HUES6 (cell line): ENCODE data around the gene VSTM2B.

Source experiments
- H3K27ac ChIP-seq: 2 replicates; pipeline ENCODE4 v1.7.0; 2013; ENCODE audit warnings: low read depth, mild to moderate bottlenecking, low read length, inconsistent platforms
- H3K27me3 ChIP-seq: 2 replicates; pipeline ENCODE4 v1.6.1; 2013; ENCODE audit warnings: low read length; ENCODE audit not compliant: control insufficient read depth, insufficient read depth
- H3K36me3 ChIP-seq: 2 replicates; pipeline ENCODE4 v1.6.1; 2013; ENCODE audit warnings: low read length; ENCODE audit not compliant: control insufficient read depth, insufficient read depth
- H3K4me1 ChIP-seq: 2 replicates; pipeline ENCODE4 v1.6.1; 2013; ENCODE audit warnings: low read length; ENCODE audit not compliant: control insufficient read depth, insufficient read depth
- H3K4me3 ChIP-seq: 2 replicates; pipeline ENCODE4 v1.5.1; 2013; ENCODE audit warnings: low read depth, low read length
- H3K9ac ChIP-seq: one replicate; pipeline ENCODE4 v1.6.1; 2013; ENCODE audit warnings: mild to moderate bottlenecking, low read length
- H3K9me3 ChIP-seq: 2 replicates; pipeline ENCODE4 v1.6.1; 2013; ENCODE audit warnings: low read depth, low read length; ENCODE audit not compliant: control insufficient read depth, insufficient read depth

Gene VSTM2B

GRCh38 chr19:29533578-29534544, 8.1 kb downstream of the VSTM2B start:
- peaks cover 46% of the 10 kb centered on the region for H3K27me3 ChIP-seq
- H3K36me3 ChIP-seq, result no peaks in the 10 kb centered on the region

GRCh38 chr19:29535214-29535831, 9.5 kb downstream of the VSTM2B start:
- H3K9ac ChIP-seq, result no peak overlapping the region
- no peaks in the 10 kb centered on the region for H3K36me3 ChIP-seq
- H3K9me3 ChIP-seq, result no peaks in the 10 kb centered on the region; the same call in 1 of the 2 replicates
- H3K27me3 ChIP-seq, result peaks cover 31% of the 10 kb centered on the region
- H3K4me1 ChIP-seq, result peaks cover 5% of the 10 kb centered on the region; the same call in 1 of the 2 replicates
- no peak overlapping the region for H3K4me3 ChIP-seq
- H3K27ac ChIP-seq, result no peak overlapping the region

More at GRCh38 chr19:29533578-29534544, 8.1 kb downstream of the VSTM2B start:
- no peak overlapping the region for H3K27ac ChIP-seq
- H3K4me3 ChIP-seq, result no peak overlapping the region
- H3K9ac ChIP-seq, result no peak overlapping the region
- H3K4me1 ChIP-seq, result peaks cover 14% of the 10 kb centered on the region; the same call in 1 of the 2 replicates
- H3K9me3 ChIP-seq, result no peaks in the 10 kb centered on the region; the same call in 1 of the 2 replicates

DNA sequence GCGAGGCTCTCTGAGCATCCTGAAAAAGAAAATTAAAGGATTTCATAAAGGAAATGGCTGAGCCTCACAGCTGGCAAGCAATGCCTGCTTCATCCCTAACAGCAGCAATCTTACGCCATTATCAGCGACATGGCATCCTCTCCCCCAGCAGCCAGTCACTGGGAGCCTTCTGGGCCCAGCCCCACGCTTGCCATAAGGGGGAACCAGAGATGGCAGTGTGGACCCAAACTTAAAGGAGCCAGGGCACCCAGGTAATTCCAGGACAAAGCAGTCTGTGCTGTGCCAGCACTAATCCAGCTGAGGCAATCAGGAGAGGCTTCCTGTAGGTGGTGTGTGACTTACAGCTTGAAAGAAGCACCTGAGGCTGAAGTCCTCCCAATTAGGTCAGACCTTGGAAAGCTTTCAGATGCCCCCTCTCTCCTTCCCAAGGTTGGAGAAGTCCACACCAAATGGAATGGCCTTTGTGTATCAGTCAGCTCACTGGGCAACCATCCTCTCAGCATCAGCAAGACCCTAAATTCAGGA, 10.3 kb downstream of the VSTM2B start:
- H3K4me3 ChIP-seq, result no peak overlapping the region
- H3K27me3 ChIP-seq, result peaks cover 24% of the 10 kb centered on the region
- no peak overlapping the region for H3K9ac ChIP-seq
- no peaks in the 10 kb centered on the region for H3K4me1 ChIP-seq
- no peaks in the 10 kb centered on the region for H3K36me3 ChIP-seq
- H3K9me3 ChIP-seq, result no peaks in the 10 kb centered on the region; the same call in 1 of the 2 replicates
- H3K27ac ChIP-seq, result no peak overlapping the region

- Histone ChIP-seq H3K9ac (no peak overlapping the region), H3K27ac (no peak overlapping the region), H3K36me3 (no peaks in the 10 kb centered on the region), H3K4me1 (no peaks in the 10 kb centered on the region), H3K4me3 (no peak overlapping the region), H3K27me3 (peaks cover 13% of the 10 kb centered on the region; the same call in 1 of the 2 replicates), H3K9me3 (no peaks in the 10 kb centered on the region)
Observed at GRCh38 chr19:29537181-29537580, 11.4 kb downstream of the VSTM2B start.

DNA sequence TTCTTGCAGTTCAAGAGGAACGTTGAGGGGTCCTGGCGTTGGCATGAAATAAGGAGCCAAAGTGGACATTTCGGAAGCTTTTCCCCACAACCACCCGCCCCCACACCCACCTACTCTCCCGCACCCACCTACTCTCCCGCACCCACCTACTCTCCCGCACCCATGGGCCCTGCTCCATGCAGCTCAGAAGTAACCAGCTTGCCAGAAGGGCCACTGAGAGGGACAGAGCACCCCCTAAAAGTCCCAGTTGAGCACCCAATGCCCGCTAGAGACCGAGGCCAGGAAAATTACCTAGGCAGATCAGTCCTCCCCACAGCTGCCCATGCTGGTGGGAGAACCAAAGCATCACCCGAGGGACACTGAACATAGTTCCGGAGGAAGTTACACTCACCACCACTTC, 11.8 kb downstream of the VSTM2B start:
- Histone ChIP-seq H3K27ac (no peak overlapping the region), H3K9me3 (no peaks in the 10 kb centered on the region), H3K27me3 (peaks cover 8% of the 10 kb centered on the region; the same call in 1 of the 2 replicates), H3K36me3 (no peaks in the 10 kb centered on the region), H3K9ac (no peak overlapping the region), H3K4me1 (no peaks in the 10 kb centered on the region), H3K4me3 (no peak overlapping the region)

DNA sequence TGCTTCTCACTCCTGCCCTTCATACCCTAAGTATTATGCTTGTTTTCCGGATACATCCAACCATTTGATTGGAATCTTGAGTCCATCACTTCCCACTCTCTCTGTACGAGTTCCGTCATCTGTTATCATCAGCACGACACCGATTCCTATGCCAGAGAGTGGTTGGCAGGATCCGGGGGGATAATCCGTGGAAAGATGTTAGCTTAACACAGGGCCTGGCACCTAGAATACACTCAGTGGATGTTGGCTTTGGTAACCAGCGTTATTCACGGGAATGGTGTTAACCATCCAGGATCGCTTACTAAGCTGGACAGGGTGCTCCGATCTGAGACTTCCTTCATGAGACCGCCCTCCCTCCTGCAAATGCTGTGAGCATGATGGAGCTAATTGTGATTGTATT, 12.4 kb downstream of the VSTM2B start:
- H3K9ac ChIP-seq, result no peak overlapping the region
- no peak overlapping the region for H3K4me3 ChIP-seq
- H3K36me3 ChIP-seq, result no peaks in the 10 kb centered on the region
- H3K9me3 ChIP-seq, result no peaks in the 10 kb centered on the region
- no peak overlapping the region for H3K27ac ChIP-seq
- H3K4me1 ChIP-seq, result no peaks in the 10 kb centered on the region
- peaks cover 3% of the 10 kb centered on the region; the same call in 1 of the 2 replicates for H3K27me3 ChIP-seq

GRCh38 chr19:29538651-29539050, 12.9 kb downstream of the VSTM2B start:
- H3K4me3 ChIP-seq, result no peak overlapping the region
- no peaks in the 10 kb centered on the region for H3K9me3 ChIP-seq
- no peak overlapping the region for H3K9ac ChIP-seq
- no peak overlapping the region for H3K27ac ChIP-seq
- H3K27me3 ChIP-seq, result no peaks in the 10 kb centered on the region
- no peaks in the 10 kb centered on the region for H3K36me3 ChIP-seq
- H3K4me1 ChIP-seq, result no peaks in the 10 kb centered on the region

- Histone ChIP-seq H3K4me1 (no peaks in the 10 kb centered on the region), H3K27ac (no peak overlapping the region), H3K4me3 (no peak overlapping the region), H3K9ac (no peak overlapping the region), H3K36me3 (no peaks in the 10 kb centered on the region), H3K9me3 (no peaks in the 10 kb centered on the region), H3K27me3 (no peaks in the 10 kb centered on the region)
Observed at GRCh38 chr19:29539131-29539530, 13.3 kb downstream of the VSTM2B start.

- no peaks in the 10 kb centered on the region for H3K9me3 ChIP-seq
- H3K9ac ChIP-seq, result no peak overlapping the region
- no peaks in the 10 kb centered on the region for H3K36me3 ChIP-seq
- H3K4me3 ChIP-seq, result no peak overlapping the region
- no peak overlapping the region for H3K27ac ChIP-seq
- no peaks in the 10 kb centered on the region for H3K27me3 ChIP-seq
- no peaks in the 10 kb centered on the region for H3K4me1 ChIP-seq
Observed at GRCh38 chr19:29539670-29540069, 13.9 kb downstream of the VSTM2B start.

- no peak overlapping the region for H3K9ac ChIP-seq
- no peak overlapping the region for H3K4me3 ChIP-seq
- no peaks in the 10 kb centered on the region for H3K9me3 ChIP-seq
- no peak overlapping the region for H3K27ac ChIP-seq
- H3K27me3 ChIP-seq, result no peaks in the 10 kb centered on the region
- no peaks in the 10 kb centered on the region for H3K4me1 ChIP-seq
- H3K36me3 ChIP-seq, result no peaks in the 10 kb centered on the region
Observed at GRCh38 chr19:29540114-29540513, 14.3 kb downstream of the VSTM2B start.
